Amniotic epithelial cell (primary cell): ENCODE measurements around the gene SETD2.
"Not testable (repeated sequence)": the region's sequence is repeated elsewhere in the genome, so short reads cannot be mapped to it uniquely, and the experiment has no call there.

Experiments used
- DNase-seq: peaks from one replicate; pipeline ENCODE4 v3.0.0-alpha.2; 2010; ENCODE audit warnings: low read depth

SETD2 gene

GRCh38 chr3:47098910-47099309 is 65.0 kb downstream of the SETD2 start:
- DNase-seq: peak; percentile 36

- DNase-seq: no peak
Observed at GRCh38 chr3:47097864-47098263, 66.0 kb downstream of the SETD2 start.

GRCh38 chr3:47096959-47097358 is 67.0 kb downstream of the SETD2 start:
- peak; percentile 69 for DNase-seq

GRCh38 chr3:47092090-47092489 is 71.8 kb downstream of the SETD2 start:
- no peak for DNase-seq

GRCh38 chr3:47089630-47090029 is 74.3 kb downstream of the SETD2 start:
- peak; percentile 17 for DNase-seq

GRCh38 chr3:47086071-47086470 is 77.8 kb downstream of the SETD2 start:
- DNase-seq: no peak

GRCh38 chr3:47083786-47084185 is 80.1 kb downstream of the SETD2 start:
- DNase-seq: no peak

GRCh38 chr3:47082519-47082918 is 81.4 kb downstream of the SETD2 start:
- DNase-seq: peak; percentile 86

GRCh38 chr3:47079432-47079831 is 84.5 kb downstream of the SETD2 start:
- no peak for DNase-seq

- peak; percentile 11 for DNase-seq
Observed at GRCh38 chr3:47073685-47074084, 90.2 kb downstream of the SETD2 start.

GRCh38 chr3:47070770-47071169 is 93.1 kb downstream of the SETD2 start:
- no peak for DNase-seq

GRCh38 chr3:47066259-47066658 is 97.7 kb downstream of the SETD2 start:
- DNase-seq: not testable (repeated sequence)

- DNase-seq: no peak
Observed at GRCh38 chr3:47065681-47066080, 98.2 kb downstream of the SETD2 start.

- DNase-seq: no peak
Observed at GRCh38 chr3:47065058-47065457, 98.9 kb downstream of the SETD2 start.

- peak; percentile 51 for DNase-seq
Observed at GRCh38 chr3:47057212-47057671, 106.7 kb downstream of the SETD2 start.

GRCh38 chr3:47056705-47057104 is 107.2 kb downstream of the SETD2 start:
- no peak for DNase-seq

GRCh38 chr3:47054412-47054811 is 109.5 kb downstream of the SETD2 start:
- no peak for DNase-seq

GRCh38 chr3:47047673-47048072 is 116.2 kb downstream of the SETD2 start:
- DNase-seq: peak; percentile 24

GRCh38 chr3:47047069-47047468 is 116.8 kb downstream of the SETD2 start:
- DNase-seq: no peak

- no peak for DNase-seq
Observed at GRCh38 chr3:47042231-47042791, 121.6 kb downstream of the SETD2 start.

GRCh38 chr3:47041114-47041513 is 122.8 kb downstream of the SETD2 start:
- DNase-seq: no peak

GRCh38 chr3:47037302-47037701 is 126.6 kb downstream of the SETD2 start:
- not testable (repeated sequence) for DNase-seq

GRCh38 chr3:47036145-47036544 is 127.8 kb downstream of the SETD2 start:
- no peak for DNase-seq

- DNase-seq: peak; percentile 90
Observed at GRCh38 chr3:47035645-47036044, 128.3 kb downstream of the SETD2 start.
